Activated CD8-positive, alpha-beta memory T cell treated with anti-CD3 and anti-CD28 coated beads, Interleukin-2, amount 10 ng/mL, durations not matched to agents 7 days and 5 days (primary cell): ENCODE data around the gene SERPINA7. TPM values are rescaled to one million over a fixed set of nuclear protein-coding genes. Genes with fewer than 3 reads are reported as not detected.
"Not testable (repeated sequence)": the region's sequence is repeated elsewhere in the genome, so short reads cannot be mapped to it uniquely, and the experiment has no call there.

Experiments
- ATAC-seq: fragments of 150-1000 bp; cut with Tn5 transposase; one replicate; pipeline ENCODE4 v1.10.0; 2021; ENCODE audit warnings: moderate library complexity
- CTCF ChIA-PET: fragments of 350-600 bp; sonication (Branson Sonifier 250); formaldehyde crosslinking; loops from one replicate; lab custom pipeline; 2021; ENCODE audit warnings: antibody characterized with exemption; lab: Charles Lee
- DNase-seq: peaks from one replicate; pipeline ENCODE4 v3.0.0-alpha.2; 2020
- H3K27ac Mint-ChIP-seq: one replicate; pipeline ENCODE4 v1.8.0; 2021; ENCODE audit warnings: mild to moderate bottlenecking, mixed read lengths
- H3K27me3 Mint-ChIP-seq: one replicate; pipeline ENCODE4 v1.8.0; 2021; ENCODE audit warnings: mixed read lengths
- H3K36me3 Mint-ChIP-seq: one replicate; pipeline ENCODE4 v1.8.0; 2021; ENCODE audit warnings: mild to moderate bottlenecking, mixed read lengths
- H3K4me1 Mint-ChIP-seq: one replicate; pipeline ENCODE4 v1.8.0; 2021; ENCODE audit warnings: mixed read lengths
- H3K4me3 Mint-ChIP-seq: one replicate; pipeline ENCODE4 v1.8.0; 2021; ENCODE audit warnings: mild to moderate bottlenecking, moderate library complexity, mixed read lengths
- H3K9me3 Mint-ChIP-seq: one replicate; pipeline ENCODE4 v1.8.0; 2022; ENCODE audit warnings: low read depth, mixed read lengths
- total RNA-seq, 2 experiments: library from RNA; stranded (reverse); gene quantifications; one replicate each; pipeline ENCODE4 v1.2.3, GENCODE V29; 2021

Gene SERPINA7
- total RNA-seq, 2 experiments from 2014 or later: not detected

DNA sequence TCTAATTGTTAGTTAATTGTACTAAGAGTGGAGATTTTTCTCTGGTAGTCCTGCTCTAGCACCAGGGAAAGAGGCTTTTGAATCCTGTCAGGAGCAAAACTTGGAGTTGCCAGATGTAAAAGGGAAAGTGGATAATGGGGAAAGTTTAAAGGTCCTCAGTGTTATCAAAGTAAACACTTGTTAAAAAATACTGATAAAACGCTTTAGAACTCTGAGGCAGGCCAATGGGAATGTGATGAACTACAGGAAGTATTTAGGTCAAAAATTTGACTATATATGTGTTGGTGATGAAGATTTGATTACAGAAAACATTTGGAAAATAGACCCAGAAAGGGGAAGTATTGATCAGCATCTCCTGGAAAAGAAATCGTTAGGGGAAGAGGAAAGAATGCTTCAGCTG, 32.8 kb downstream of the SERPINA7 start:
- peaks cover 2% of the 10 kb centered on the region for H3K9me3 Mint-ChIP-seq
- no peaks in the 10 kb centered on the region for H3K36me3 Mint-ChIP-seq
- no peaks in the 10 kb centered on the region for H3K4me1 Mint-ChIP-seq
- ATAC-seq (no peak), DNase-seq (no peak)
- H3K4me3 Mint-ChIP-seq: no peak overlapping the region
- no peaks in the 10 kb centered on the region for H3K27me3 Mint-ChIP-seq
- no peak overlapping the region for H3K27ac Mint-ChIP-seq
- CTCF ChIA-PET: no interaction called here

DNA sequence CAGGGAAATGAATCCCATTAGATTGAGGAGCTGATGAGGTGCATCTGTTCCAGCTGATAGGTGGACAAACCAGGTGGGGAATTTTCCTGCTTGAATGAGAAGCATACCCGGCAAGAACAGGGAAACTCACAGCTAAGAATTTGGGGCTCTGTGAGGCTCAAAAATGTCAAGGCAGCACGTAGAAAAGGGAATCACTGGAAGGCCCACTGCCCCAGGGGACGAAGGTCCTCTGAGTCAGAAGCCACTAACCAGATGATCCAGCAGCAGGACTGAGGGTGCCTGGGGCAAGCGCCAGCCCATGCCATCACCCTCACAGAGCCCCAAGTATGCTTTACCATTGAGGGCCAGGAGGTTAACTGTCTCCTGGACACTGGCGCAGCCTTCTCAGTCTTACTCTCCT, 37.9 kb downstream of the SERPINA7 start:
- DNase-seq, H3K27ac Mint-ChIP-seq, H3K4me3 Mint-ChIP-seq, H3K27me3 Mint-ChIP-seq, H3K9me3 Mint-ChIP-seq, ATAC-seq, H3K4me1 Mint-ChIP-seq, CTCF ChIA-PET, H3K36me3 Mint-ChIP-seq: not testable (repeated sequence)

- no peak for ATAC-seq
- no peak for DNase-seq
- Mint-ChIP-seq H3K4me1 (no peaks in the 10 kb centered on the region), H3K4me3 (no peak overlapping the region), H3K9me3 (no peaks in the 10 kb centered on the region), H3K36me3 (no peaks in the 10 kb centered on the region), H3K27ac (no peak overlapping the region), H3K27me3 (no peaks in the 10 kb centered on the region)
- CTCF ChIA-PET: no interaction called here
Observed at GRCh38 chrX:106000203-106000602, 38.3 kb downstream of the SERPINA7 start.

GRCh38 chrX:105999294-105999693, 39.2 kb downstream of the SERPINA7 start:
- H3K4me1 Mint-ChIP-seq: no peaks in the 10 kb centered on the region
- no peak overlapping the region for H3K27ac Mint-ChIP-seq
- no peak for DNase-seq
- H3K27me3 Mint-ChIP-seq: no peaks in the 10 kb centered on the region
- H3K9me3 Mint-ChIP-seq: no peaks in the 10 kb centered on the region
- CTCF ChIA-PET: no interaction called here
- ATAC-seq: no peak
- no peak overlapping the region for H3K4me3 Mint-ChIP-seq
- no peaks in the 10 kb centered on the region for H3K36me3 Mint-ChIP-seq

DNA sequence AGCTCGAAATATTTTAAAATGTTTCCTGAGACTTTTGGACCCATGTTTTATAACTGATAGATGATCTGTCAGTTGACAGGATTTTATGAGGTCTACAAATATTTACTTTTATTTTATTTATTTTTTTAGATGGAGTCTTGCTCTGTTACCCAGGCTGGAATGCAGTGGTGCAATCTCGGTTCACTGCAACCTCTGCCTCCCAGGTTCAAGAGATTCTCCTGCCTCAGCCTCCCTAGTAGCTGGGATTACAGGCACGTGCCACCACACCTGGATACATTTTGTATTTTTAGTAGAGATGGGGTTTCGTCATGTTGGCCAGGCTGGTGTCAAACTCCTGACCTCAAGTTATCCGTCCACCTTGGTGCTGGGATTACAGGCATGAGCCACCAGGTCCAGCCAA, 50.0 kb downstream of the SERPINA7 start:
- CTCF ChIA-PET, H3K27me3 Mint-ChIP-seq, DNase-seq, H3K27ac Mint-ChIP-seq, H3K4me1 Mint-ChIP-seq, ATAC-seq, H3K9me3 Mint-ChIP-seq, H3K36me3 Mint-ChIP-seq, H3K4me3 Mint-ChIP-seq: not testable (repeated sequence)

Other genes starting within 250 kb of the SERPINA7 start
- gene NRK, start 216.2 kb downstream of the SERPINA7 start, total RNA-seq: not detected
- not detected for gene PWWP3B, start 129.6 kb upstream of the SERPINA7 start, total RNA-seq